ENCODE results near the gene NPC1L1. TPM values are rescaled to one million over a fixed set of nuclear protein-coding genes. Genes with fewer than 3 reads are reported as not detected.

NPC1L1 gene, protein sequence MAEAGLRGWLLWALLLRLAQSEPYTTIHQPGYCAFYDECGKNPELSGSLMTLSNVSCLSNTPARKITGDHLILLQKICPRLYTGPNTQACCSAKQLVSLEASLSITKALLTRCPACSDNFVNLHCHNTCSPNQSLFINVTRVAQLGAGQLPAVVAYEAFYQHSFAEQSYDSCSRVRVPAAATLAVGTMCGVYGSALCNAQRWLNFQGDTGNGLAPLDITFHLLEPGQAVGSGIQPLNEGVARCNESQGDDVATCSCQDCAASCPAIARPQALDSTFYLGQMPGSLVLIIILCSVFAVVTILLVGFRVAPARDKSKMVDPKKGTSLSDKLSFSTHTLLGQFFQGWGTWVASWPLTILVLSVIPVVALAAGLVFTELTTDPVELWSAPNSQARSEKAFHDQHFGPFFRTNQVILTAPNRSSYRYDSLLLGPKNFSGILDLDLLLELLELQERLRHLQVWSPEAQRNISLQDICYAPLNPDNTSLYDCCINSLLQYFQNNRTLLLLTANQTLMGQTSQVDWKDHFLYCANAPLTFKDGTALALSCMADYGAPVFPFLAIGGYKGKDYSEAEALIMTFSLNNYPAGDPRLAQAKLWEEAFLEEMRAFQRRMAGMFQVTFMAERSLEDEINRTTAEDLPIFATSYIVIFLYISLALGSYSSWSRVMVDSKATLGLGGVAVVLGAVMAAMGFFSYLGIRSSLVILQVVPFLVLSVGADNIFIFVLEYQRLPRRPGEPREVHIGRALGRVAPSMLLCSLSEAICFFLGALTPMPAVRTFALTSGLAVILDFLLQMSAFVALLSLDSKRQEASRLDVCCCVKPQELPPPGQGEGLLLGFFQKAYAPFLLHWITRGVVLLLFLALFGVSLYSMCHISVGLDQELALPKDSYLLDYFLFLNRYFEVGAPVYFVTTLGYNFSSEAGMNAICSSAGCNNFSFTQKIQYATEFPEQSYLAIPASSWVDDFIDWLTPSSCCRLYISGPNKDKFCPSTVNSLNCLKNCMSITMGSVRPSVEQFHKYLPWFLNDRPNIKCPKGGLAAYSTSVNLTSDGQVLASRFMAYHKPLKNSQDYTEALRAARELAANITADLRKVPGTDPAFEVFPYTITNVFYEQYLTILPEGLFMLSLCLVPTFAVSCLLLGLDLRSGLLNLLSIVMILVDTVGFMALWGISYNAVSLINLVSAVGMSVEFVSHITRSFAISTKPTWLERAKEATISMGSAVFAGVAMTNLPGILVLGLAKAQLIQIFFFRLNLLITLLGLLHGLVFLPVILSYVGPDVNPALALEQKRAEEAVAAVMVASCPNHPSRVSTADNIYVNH (N-terminal part only)
- not detected for polyA plus RNA-seq (2013, experiment 1 of 2; ENCODE audit: insufficient read length)
- polyA plus RNA-seq (2013, experiment 2 of 2; ENCODE audit: insufficient read length) = 0.06 TPM

DNA sequence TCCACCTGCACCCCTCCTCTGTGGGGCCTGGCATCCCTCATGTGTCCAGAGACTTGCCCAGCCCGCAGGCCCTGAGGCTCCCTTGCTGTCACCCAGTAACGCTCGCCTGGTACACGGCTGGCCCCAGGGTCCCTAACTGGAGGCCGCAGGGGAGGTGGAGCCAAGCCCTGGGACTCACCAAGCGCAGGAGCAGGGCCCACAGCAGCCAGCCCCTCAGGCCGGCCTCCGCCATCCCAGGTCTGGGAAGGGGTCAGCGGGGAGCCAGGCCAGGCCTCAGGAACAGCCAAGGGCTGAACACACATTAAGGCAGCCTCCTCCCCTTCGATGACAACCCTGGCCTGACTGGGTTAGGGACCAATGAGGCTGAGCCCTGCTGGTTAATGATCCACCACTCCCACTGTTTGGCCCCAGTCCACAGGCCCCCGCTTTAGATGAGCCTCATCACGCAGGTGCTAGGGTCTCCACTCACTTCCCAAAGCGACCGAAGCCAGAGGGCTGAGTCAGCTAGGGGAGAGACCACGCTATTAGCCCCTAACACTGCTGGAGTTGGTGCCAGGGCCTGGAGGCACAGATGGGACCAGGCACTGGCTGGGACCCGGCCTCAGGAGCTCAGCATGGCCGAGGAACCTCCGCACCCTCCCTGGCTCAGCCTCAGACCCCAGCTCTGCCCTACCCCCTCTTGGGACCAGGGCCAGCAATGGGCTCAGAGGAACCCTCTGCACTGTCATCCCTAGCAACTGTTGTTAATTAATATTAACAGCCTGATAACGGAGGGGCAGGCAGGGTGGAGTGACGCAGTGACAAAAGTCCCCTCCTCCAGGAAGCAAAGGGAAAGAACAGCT lies at the start of gene NPC1L1:
NPC1L1 (minus strand) TSS at position 303 of the 842 bp plus-strand sequence; CDS start at position 232, 71 bp downstream.
- no peak for DNase-seq

DNA sequence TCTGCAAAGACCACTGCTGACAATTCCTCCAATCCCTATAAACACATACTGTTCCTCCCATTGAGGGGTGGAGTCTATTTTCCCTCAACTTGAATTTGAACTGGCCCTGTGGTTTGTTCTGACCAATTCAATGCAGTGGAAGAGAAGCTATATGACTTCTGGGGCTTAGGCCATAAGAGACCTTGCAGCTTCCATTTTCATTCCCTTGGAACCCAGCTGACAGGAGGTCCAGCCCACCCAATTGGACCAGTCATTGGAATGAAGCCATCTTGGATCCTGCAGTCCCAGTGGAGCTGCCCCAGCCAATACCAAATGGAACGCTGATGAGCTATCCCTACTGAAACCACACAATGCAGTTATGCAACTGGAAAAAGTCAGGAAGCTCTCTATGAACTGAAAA lies 49.8 kb upstream of the NPC1L1 start:
- no peak for DNase-seq

DNA sequence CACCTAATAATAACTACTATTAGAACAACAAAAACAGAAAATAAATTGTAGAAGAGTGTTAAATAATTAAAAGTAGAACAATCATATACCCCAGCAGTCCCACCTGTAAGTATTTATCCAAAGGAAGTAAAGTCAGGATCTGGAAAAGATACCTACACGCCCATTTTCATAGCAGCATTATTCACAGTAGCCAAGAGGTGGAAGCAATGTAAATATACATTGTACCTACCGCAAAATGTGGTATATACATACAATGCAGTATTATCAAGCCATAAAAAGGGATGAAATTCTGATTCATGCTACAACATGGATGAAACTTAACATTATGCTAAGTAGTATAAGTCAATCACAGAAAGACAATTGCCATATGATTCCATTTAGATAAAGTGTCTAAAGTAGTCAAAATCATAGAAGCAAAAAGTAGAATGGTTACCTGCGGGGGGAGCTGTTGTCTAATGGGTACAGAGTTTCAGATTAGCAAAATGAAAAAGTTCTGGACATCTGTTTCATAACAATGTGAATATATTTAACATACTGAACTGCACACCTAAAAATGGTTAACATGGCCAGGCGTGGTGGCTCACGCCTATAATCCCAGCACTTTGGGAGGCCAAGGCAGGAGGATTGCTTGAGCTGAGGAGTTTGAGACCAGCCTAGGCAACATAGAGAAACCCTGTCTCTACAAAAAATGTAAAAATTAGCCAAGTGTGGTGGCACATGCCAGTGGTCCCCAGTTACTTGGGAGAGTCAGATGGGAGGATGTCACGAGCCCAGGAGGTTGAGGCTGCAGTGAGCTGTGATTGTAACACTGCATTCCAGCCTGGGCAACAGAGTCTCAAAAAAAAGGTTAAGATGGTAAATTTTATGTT lies 46.9 kb upstream of the NPC1L1 start:
- peak; percentile 60 for DNase-seq

DNA sequence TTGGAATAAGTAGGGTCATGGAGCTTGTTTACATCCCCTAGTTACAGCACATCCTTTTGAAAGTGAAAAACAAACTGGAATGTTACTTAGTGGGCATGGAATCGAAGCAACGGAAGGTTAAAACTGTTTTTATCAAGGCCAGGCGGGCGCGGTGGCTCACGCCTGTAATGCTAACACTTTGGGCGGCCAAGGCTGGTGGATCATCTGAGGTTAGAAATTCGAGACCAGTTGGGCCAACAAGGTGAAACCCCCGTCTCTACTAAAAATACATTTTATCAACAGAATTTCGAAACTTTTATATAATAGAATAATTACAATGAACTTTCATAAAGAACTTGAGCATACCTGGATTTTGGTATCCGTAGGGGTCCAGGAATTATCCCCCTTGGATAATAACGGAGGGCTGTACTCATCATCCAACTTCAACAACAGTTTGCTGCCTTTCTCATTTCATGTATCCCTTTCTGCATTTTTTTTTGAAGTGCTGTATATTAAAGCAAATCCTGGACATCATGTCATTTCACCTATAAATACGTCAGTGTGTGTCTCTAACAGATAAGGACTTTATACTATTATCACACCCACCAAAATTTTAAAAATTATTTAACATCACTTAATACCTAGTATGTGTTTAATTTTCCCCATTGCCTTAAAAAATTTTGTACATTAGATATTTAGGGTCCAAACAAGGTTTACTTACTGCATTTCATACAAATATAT lies 42.2 kb upstream of the NPC1L1 start:
- DNase-seq = no peak

DNA sequence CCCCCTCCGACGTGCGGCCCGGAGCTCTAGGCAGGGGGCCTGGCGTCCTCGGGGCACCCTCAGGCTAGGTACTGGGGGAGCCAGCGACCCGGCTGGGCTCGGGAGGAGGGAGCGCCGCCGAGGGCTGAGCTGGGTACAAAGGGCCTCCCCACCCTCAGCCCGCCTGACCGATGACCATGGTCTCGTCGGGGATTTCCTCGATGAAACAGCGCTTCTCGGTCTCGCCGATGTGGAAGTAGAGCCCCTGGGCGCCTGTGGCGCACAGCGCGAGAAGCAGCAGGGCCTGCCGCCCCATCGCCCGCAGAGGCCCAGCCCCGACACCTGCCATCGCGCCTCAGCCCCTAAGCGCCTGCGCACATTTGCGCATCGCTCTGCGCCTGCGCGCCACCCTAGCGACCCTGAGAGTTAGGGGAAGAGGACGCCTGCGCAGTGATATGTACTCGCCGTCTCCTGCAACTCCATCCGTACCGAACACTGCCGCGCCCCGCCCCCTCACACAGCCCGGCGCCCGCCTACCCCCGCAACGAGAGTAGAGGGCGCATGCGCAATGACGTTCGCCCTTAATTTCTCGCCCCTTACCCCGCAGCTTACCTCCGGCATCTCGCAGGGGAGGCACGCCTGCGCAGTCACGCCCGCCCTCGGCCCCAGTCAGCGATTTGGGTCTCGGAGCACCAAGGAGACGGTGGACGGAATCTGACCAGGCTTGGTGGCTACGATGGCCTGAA lies 40.9 kb upstream of the NPC1L1 start, which contains the start of gene TMED4:
TMED4 (minus strand) TSS at position 353 of the 725 bp plus-strand sequence; CDS start at position 328, 25 bp downstream.
- peak; percentile 97 for DNase-seq

DNA sequence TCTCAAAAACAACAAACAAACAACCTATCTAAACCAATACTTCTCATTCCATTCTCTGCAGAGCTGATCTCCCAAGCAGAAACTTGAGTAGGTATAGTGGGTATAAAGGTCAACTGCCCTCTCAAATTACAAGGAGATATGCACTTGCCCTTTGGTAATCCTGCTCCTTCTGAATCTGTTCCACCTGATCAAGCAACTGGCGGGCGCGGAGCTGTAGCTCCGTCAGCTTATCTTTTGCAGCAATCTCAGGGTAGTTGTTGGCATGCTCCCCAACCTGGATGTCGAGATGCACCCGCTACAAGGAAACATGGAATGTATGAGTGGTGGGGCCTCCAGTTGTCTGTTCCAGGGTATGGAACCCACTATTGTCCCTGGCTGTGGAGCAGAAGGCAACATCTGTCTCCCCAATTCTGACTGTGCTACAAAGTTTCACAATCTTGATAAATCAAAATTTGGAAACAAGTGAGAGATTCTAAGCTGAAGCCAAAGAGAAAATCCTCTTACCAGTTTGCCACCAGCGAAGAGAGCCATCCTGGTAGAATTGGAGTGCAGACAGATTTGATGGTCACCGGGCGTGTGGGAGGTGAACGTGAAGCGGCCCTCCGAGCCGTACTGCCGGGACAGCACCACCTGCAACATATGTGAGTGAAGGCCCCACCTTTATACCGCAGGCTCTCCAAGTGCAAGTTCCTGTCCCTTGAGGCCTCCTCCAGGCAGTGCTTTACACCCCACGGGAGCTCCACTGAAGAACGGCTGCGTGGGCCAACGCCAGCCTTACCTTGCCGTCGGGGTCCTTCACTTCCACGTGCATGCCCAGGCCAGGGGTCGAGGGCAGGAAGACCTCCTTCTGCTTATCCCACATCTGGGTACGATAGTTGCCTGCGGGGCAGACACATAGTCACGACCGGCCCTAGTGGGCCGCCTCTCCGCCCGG lies 40.1 kb upstream of the NPC1L1 start:
- no peak for DNase-seq

DNA sequence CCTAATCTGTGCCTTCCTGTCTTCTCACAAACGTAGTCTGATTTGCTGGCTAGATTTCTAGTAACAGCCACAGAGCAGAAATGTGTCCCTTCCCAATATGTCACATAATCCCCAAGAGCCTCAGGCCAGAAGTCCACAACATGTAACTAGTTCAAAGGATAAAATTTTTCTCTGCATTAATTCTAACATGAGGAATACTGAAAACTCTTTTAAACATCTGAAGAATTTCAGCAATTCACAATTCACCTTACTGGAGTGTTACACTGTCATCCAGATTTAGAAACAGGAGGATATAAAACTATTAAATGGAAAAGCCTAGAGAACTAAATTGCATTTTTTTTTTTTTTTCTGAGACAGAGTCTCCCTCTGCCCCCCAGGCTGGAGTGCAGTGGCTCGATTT lies 35.1 kb upstream of the NPC1L1 start:
- DNase-seq = no peak

DNA sequence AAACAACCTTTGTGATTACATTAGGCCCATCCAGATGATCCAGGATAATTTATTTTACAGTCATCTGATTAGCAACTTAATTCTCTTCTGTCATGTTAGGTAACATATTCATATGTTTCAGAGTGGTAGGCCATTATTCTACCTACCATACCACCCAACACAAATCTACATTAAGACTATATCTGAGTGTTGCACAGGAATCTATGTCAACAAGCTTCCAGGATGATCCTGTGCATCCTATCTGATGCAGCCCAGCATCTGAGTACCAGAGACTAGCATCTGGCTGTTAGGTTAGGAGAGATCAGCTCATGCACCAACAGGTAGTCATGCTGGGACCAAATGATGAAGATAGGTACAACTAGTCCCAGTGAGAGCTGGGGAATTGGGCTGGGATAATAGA lies 33.9 kb upstream of the NPC1L1 start:
- no peak for DNase-seq

DNA sequence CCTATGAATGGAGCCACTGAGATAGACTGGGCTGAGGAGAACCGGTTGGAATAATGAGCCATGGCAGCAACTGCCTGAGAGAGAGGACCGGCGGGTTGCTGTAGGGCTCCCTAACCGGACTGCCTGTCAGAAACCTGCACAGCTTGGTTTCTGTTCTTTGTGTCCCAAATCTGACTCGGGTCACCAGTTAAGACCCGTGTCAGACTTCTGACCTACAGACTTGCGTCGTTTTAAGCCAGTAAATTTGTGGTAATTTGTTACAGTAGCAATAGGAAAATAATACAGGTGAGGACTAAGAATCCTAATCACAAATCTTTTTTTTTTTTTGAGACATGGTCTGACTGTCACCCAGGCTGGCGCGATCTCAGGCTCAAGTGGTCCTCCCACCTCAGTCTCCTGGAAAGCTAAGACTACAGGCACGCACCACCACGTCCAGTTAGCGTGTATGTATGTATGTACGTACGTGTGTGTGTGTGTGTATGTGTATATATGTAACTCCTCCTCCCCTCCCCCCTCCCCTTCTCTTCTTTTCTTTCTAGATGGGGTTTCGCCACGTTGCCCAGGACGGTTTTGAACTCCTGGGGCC lies 33.2 kb upstream of the NPC1L1 start:
- no peak for DNase-seq

DNA sequence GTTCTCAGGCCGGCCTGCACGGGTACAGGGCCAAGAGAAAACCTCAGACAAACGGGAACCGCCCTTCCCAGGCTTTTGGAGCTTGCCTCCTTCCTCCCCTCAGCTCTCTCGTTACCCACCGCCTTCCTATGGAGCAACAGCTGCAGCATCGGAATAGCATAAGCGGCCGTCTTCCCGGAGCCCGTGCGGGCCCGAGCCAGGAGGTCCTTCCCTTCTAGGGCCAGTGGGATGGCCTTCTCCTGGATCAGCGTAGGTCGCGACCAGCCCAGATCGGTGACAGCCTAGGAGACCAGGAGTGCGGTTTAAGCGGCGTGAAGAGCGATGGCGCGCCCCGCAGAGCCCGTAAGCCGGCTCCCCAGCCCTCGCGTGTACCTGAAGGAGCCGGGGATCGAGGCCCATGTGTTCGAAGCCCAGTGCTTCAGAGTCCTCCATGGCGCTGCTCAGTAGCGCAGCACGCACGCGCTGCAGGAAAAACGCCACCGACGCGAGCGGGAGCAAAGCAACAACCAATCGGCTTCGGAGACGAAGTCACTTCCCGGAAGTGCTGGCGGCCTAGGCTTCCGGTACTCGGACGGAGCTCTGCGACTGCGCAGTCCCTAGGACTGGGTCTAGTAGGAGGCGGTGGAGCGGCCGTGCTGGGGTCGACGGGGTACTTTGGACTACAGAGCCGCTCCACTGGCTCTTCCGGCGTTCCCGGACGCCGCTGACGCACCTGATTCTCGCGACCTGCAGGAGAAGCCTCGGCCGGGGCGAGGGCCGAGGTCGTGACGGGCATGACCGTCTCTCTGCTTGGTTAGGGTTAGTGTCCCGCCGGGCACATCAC lies 32.5 kb upstream of the NPC1L1 start, which contains the start of gene DDX56:
DDX56 (minus strand) TSS at position 445 of the 823 bp plus-strand sequence; CDS start at position 432, 13 bp downstream.
- DNase-seq = peak; percentile 94

DNA sequence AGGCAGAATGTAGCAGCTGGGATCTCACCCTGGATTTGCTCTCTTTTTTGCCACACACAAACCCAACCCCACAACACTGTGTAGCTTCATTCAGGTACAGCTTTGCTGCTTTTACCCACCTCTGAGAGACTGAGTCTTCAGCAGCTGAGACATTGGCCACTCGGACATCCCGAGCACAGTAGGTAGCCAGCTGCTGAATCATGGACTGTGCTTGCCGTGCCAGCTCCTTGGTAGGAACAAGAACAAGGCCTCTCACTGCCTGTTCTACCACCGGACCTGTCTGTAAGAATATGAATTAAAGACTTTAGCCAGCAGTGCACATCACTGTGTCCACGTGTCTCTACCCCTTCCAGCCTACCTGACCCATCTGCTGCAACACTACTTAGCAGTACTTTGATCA lies 31.6 kb upstream of the NPC1L1 start:
- DNase-seq = no peak

DNA sequence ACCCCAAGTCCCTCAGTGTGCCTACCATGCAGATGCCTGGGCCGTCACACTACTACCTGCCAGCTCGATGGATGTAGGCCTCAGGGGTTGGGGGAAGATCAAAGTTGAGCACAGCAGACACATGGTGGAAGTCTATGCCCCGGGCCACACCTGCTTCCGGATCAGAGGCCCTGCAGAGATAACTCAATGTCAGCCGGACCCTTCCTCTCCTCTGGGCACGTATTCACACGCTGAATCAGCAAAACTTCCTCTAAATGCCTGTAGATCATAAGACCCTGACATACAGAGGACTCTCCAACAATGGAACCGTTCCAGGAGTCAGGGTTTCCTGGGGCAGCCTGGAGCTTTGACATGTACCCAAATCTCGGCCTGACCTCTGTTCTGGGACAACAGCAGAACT lies 28.8 kb upstream of the NPC1L1 start:
- DNase-seq = no peak

DNA sequence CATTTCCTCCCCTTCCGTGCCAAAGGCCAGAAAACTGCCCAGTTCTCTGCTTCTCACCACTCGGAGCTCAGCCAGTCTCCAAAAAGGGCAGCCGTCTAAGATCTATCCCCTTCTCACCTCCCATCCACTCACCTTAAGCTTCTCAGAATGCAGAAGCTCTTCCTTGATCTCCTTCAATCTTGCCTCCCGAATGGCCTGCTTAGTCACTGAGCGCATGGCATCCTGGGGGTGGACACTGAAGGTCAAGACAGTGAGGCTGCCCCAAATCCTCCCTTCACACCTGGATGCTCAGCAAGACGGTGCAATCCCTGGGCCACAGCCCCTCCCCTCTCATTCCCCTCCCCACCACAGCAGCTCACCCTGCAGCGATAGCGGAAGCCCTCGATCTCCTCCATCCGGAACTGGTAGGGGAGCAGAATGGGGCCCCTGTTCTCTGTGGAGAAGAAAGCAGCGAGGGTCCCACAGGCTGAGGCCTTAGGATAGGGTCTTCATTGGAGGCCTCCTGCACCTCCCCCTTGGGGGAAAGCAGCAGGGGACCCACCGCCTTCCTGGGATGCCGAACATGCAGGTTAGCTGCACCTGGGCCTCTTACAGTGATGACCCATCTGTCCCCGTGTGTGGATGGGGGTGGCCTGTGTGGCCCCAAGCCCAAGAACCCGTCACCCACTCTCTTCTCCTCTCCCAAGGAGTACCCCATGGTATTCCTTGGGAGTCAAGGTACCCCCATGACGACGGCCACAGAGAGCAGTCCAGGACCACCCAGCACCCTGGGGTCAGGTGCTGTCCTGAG lies 27.8 kb upstream of the NPC1L1 start:
- DNase-seq = no peak

DNA sequence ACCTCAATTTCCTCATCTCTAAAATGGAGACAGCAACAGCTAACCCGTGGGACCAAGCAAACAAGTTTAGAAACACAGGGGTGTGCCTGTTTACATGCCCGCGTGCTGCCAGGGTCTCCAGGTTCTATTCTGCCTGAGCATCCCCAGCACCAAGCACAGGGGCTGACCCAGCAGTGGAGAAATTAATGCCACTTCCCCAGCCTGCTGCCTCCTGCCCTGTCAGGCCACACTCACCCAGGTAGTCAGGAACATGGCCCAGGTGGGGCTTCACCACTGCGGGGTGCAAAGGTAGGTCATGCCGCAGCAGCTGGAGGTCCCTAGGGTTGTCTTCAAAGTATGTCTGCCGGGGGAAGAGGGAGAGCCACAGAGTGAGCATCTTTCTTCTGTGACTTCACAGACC lies 26.8 kb upstream of the NPC1L1 start:
- no peak for DNase-seq

DNA sequence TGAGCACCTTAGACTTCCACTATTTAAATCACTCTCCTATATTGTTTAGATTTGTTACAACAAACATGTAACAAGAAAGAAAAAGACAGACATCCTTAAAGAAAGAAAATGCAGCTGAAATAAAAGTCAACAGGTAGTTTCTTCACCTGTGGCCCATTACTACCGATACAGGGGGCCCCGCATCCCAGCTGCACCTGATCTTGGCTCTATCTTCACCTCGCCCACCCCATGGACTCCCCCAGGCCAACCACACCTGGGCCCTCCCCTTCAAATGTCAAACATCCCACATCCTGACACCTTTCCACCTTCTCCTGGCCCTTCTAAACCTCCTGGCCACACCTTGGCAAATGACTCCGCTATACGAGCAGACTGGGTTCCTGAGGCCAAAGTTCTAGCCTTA lies 25.6 kb upstream of the NPC1L1 start:
- DNase-seq = no peak
